Spleen (tissue), 7 donors: ENCODE data around the gene IL15.

ENCODE experiments used
- CTCF ChIP-seq, 11 experiments: fragments of 200-600 bp in 7 of 11; fragments of 450-650 bp in 4 of 11; sonication (generic) in 4 of 11; IDR thresholded peaks in 8 of 11; conservative IDR thresholded peaks in 3 of 11; 1 replicate in 7 of 11; 2 replicates in 4 of 11; pipeline versions ENCODE4 v1.4.0 to v1.8.0; 2016 to 2021; ENCODE audit warnings: antibody characterized with exemption in 11 of 11, inconsistent platforms in 4 of 11, mild to moderate bottlenecking in 1 of 11
- POLR2A ChIP-seq, 3 donors: fragments of 450-650 bp; IDR thresholded peaks; one replicate each; pipeline ENCODE4 v1.5.1; 2017; ENCODE audit warnings: antibody characterized with exemption in 3 of 3, mild to moderate bottlenecking in 1 of 3
- POLR2AphosphoS5 ChIP-seq, 3 donors: sonication (generic); formaldehyde crosslinking; IDR thresholded peaks; one replicate each; pipeline ENCODE4 v1.5.1; 2017; ENCODE audit warnings: antibody characterized with exemption in 3 of 3
- donor health status: DM: no; HTN: no; CAD: no; lungs with moderate emphysema.
- donor health status: DM: no; HTN: no; CAD: no.
- donor health status: DM: no; HTN: no; CAD: no.

GRCh38 chr4:141768954-141769353 is 132.6 kb downstream of the IL15 start:
- no peak for TF ChIP-seq POLR2A (IDR thresholded peaks at IDR 0.05)
- no peak for TF ChIP-seq CTCF (IDR thresholded peaks at IDR 0.05 in 8 of 11, conservative IDR thresholded peaks at IDR 0.05 in 3 of 11)
- no peak for TF ChIP-seq POLR2AphosphoS5 (IDR thresholded peaks at IDR 0.05)
